A673 (cell line): ENCODE measurements around the gene ARHGEF4. TPM values are rescaled to one million over a fixed set of nuclear protein-coding genes. Genes with fewer than 3 reads are reported as not detected.
"Not testable (repeated sequence)": the region's sequence is repeated elsewhere in the genome, so short reads cannot be mapped to it uniquely, and the experiment has no call there.

Experiments
- BruUV-seq: library from RNA; stranded (reverse); fragments of 400-500 nt; replicated peaks from 2 replicates; lab custom pipeline; 2021; lab: Mats Ljungman, UMichigan
- CTCF ChIA-PET: fragments of 300-600 bp; sonication (Branson Sonifier 250); formaldehyde crosslinking; loops from one replicate; lab custom pipeline; 2022; ENCODE audit warnings: antibody characterized with exemption; lab: Charles Lee
- POLR2A ChIA-PET: fragments of 300-600 bp; sonication (Branson Sonifier 250); formaldehyde crosslinking; loops from one replicate; lab custom pipeline; 2022; ENCODE audit warnings: antibody characterized with exemption; ENCODE audit not compliant: low non-redundant PET; lab: Charles Lee
- DNase-seq: peaks from one replicate; pipeline ENCODE4 v3.0.0-alpha.2; 2015; ENCODE audit warnings: low spot score
- H3K27ac ChIP-seq: fragments of 200-600 bp; sonication (generic); 2 replicates; pipeline ENCODE4 v1.5.1; 2016; ENCODE audit warnings: mixed run types, low read depth, mild to moderate bottlenecking, mixed read lengths, antibody characterized with exemption, low read length; ENCODE audit not compliant: poor library complexity, severe bottlenecking
- H3K27me3 ChIP-seq: fragments of 200-600 bp; sonication (generic); replicated peaks from 2 replicates; pipeline ENCODE4 v1.6.1; 2017; ENCODE audit warnings: mixed run types, low read depth, mild to moderate bottlenecking, mixed read lengths, antibody characterized with exemption, low read length; ENCODE audit not compliant: insufficient read depth, poor library complexity
- H3K36me3 ChIP-seq: fragments of 200-600 bp; sonication (generic); 2 replicates; pipeline ENCODE4 v1.6.1; 2016; ENCODE audit warnings: mixed run types, mild to moderate bottlenecking, mixed read lengths, antibody characterized with exemption, low read length; ENCODE audit not compliant: insufficient read depth, poor library complexity, severe bottlenecking
- H3K4me1 ChIP-seq: fragments of 200-600 bp; sonication (generic); 2 replicates; pipeline ENCODE4 v1.6.1; 2017; ENCODE audit warnings: mixed run types, mild to moderate bottlenecking, mixed read lengths, antibody characterized with exemption, low read length; ENCODE audit not compliant: insufficient read depth, poor library complexity, severe bottlenecking
- H3K4me3 ChIP-seq: fragments of 200-600 bp; sonication (generic); 2 replicates; pipeline ENCODE4 v1.5.1; 2016; ENCODE audit warnings: low read depth, mixed run types, mild to moderate bottlenecking, mixed read lengths, low read length; ENCODE audit not compliant: poor library complexity, severe bottlenecking
- H3K9me3 ChIP-seq: fragments of 200-600 bp; sonication (generic); 2 replicates; pipeline ENCODE4 v1.6.1; 2016; ENCODE audit warnings: mixed run types, low read depth, mild to moderate bottlenecking, mixed read lengths, antibody characterized with exemption, low read length; ENCODE audit not compliant: poor library complexity, severe bottlenecking
- EZH2 ChIP-seq: fragments of 200-600 bp; sonication (generic); IDR thresholded peaks from 2 replicates; pipeline ENCODE4 v1.6.1; 2017; ENCODE audit warnings: borderline replicate concordance, low read depth, mild to moderate bottlenecking, mixed read lengths, antibody characterized with exemption, low read length; ENCODE audit not compliant: poor library complexity, severe bottlenecking
- intact Hi-C: fragments of 100-400 bp; cut with micrococcal nuclease; formaldehyde crosslinking; loops from one replicate; pipeline ENCODE4 v1.10.0; 2022; ENCODE audit not compliant: unreplicated experiment
- total RNA-seq: library from RNA; stranded (reverse); gene quantifications from 2 replicates; pipeline ENCODE4 v1.2.3, GENCODE V29; 2021
- TF ChIP-seq, protein P1 (sequence below): fragments of 300-800, 200-600 bp; sonication (generic); conservative IDR thresholded peaks from 2 replicates; pipeline ENCODE4 v1.5.1; 2017; ENCODE audit warnings: low read depth, mild to moderate bottlenecking, antibody characterized with exemption, low read length, moderate library complexity, mixed read lengths

ARHGEF4 gene
- total RNA-seq, 1 experiment from 2014 or later = 2.1 TPM

DNA sequence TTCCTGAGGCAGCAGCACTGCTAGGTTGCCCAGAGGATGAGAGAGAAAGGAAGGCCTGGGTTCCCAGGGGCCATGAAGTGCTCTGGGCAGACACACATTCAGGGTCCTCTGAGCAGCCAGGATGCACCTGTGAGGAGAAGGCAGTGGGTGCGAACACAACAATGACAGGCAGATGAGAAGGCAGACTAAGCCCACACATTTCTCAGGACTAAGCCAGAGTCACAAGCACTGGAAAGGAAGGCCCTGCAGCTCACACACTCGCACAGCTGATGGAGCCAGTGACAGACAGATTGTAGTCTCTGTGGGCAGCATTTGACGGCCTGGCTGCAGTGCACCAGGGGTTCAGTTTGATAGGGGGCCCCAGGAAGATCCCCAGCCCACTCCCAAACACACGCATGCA is 61.8 kb downstream of the ARHGEF4 start:
- intact Hi-C loops = no loop called here
- H3K4me3 ChIP-seq = no peak overlapping the region
- H3K9me3 ChIP-seq = no peaks in the 10 kb centered on the region
- no peaks in the 10 kb centered on the region for H3K4me1 ChIP-seq
- no peak for DNase-seq
- peaks cover 8% of the 10 kb centered on the region for H3K27me3 ChIP-seq
- no peak overlapping the region for H3K27ac ChIP-seq
- H3K36me3 ChIP-seq = no peaks in the 10 kb centered on the region
- BruUV-seq = no TSS peak
- no peak for TF ChIP-seq EZH2
- TF ChIP-seq, protein P1, sequence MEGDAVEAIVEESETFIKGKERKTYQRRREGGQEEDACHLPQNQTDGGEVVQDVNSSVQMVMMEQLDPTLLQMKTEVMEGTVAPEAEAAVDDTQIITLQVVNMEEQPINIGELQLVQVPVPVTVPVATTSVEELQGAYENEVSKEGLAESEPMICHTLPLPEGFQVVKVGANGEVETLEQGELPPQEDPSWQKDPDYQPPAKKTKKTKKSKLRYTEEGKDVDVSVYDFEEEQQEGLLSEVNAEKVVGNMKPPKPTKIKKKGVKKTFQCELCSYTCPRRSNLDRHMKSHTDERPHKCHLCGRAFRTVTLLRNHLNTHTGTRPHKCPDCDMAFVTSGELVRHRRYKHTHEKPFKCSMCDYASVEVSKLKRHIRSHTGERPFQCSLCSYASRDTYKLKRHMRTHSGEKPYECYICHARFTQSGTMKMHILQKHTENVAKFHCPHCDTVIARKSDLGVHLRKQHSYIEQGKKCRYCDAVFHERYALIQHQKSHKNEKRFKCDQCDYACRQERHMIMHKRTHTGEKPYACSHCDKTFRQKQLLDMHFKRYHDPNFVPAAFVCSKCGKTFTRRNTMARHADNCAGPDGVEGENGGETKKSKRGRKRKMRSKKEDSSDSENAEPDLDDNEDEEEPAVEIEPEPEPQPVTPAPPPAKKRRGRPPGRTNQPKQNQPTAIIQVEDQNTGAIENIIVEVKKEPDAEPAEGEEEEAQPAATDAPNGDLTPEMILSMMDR = no peak
- ChIA-PET CTCF (no interaction called here), POLR2A (no interaction called here)

GRCh38 chr2:130899306-130899705 is 62.6 kb downstream of the ARHGEF4 start:
- no peaks in the 10 kb centered on the region for H3K36me3 ChIP-seq
- no peak overlapping the region for H3K4me3 ChIP-seq
- intact Hi-C loops = no loop called here
- TF ChIP-seq, protein P1 = no peak
- no peak for TF ChIP-seq EZH2
- no peaks in the 10 kb centered on the region for H3K9me3 ChIP-seq
- ChIA-PET CTCF (no interaction called here), POLR2A (no interaction called here)
- no TSS peak for BruUV-seq
- no peak for DNase-seq
- peaks cover 4% of the 10 kb centered on the region for H3K27me3 ChIP-seq
- no peak overlapping the region for H3K27ac ChIP-seq
- no peaks in the 10 kb centered on the region for H3K4me1 ChIP-seq

DNA sequence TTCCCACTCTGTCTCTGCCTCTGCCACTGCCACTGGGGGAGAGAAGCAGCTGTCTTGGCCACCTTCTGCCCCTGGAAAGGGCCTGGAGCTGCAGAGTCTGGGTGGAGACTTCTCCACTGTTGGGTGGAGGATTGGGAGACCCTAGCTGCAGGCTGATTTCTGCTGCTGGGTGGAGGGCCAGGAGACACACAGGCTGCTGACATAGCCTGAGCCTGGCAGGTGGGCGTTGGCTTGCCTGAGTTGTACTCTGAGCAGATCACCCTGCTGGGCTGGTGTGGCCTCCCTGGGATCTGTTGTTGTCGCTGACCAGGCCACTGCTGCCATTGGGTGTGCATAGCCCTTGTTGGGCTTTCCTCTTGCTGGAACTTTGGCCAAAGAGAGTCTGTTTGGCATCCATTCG is 64.3 kb downstream of the ARHGEF4 start:
- intact Hi-C loops = no loop called here
- Histone ChIP-seq H3K36me3 (no peaks in the 10 kb centered on the region), H3K27ac (no peak overlapping the region), H3K9me3 (peaks cover 1% of the 10 kb centered on the region), H3K4me1 (no peaks in the 10 kb centered on the region), H3K27me3 (peaks cover 4% of the 10 kb centered on the region), H3K4me3 (no peak overlapping the region)
- BruUV-seq = no TSS peak
- ChIA-PET POLR2A (no interaction called here), CTCF (no interaction called here)
- TF ChIP-seq, protein P1 = no peak
- TF ChIP-seq EZH2 = no peak
- no peak for DNase-seq

GRCh38 chr2:130901626-130902025 is 64.9 kb downstream of the ARHGEF4 start:
- H3K27ac ChIP-seq, POLR2A ChIA-PET, H3K36me3 ChIP-seq, H3K9me3 ChIP-seq, H3K4me3 ChIP-seq, BruUV-seq, H3K4me1 ChIP-seq, H3K27me3 ChIP-seq, CTCF ChIA-PET, intact Hi-C loops, DNase-seq: not testable (repeated sequence)
